ENCODE results near the gene TMEM69. TPM values are rescaled to one million over a fixed set of nuclear protein-coding genes. Genes with fewer than 3 reads are reported as not detected.

TMEM69 gene, protein sequence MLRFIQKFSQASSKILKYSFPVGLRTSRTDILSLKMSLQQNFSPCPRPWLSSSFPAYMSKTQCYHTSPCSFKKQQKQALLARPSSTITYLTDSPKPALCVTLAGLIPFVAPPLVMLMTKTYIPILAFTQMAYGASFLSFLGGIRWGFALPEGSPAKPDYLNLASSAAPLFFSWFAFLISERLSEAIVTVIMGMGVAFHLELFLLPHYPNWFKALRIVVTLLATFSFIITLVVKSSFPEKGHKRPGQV
- 14.7 and 28.3 TPM in 2 replicates for total RNA-seq

DNA sequence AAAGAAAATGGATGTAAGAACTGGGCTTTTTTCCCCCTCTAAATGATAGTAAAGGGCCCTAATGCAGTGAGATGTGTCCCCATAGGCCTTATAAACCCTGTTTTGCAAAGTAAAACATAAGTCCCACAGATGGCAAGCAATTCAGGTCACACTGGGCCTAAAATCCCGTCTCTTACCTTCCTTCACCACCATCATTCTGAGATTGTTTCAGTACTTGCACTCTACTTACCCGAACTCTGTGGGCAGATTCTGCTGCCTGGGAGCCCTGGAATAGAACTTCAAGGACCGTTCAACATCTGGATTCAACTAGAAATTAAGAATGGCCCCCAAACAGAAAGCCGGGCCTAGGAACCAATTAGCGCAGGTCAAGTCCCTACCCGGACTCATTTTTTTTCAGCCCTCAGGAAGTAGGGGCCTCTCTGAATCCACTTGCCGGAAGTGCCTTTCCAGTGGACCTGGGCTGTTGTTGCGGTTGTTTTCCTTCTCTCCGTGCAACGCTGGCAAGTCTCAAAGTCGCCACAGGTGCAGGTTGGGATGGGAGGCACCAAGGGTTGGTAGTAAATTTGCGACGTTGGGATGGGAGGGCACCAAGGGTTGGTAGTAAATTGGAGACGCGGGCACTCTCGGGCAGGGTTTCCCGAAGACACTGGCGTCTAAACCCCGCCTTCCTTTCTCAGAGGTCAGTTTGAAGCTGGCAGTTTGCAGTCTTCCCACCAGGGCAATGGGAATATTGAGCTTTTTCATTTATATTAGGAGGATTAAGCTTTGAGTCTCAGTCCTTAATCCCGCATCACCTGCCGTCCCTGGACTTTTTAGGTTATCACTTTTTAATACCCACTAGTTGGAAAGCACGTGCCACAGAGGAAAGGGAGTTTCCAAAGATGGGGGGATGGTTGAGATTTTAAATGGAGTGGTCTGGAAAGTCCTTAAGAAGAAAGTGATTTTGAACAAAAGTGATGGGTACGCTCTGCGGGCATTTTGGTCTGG lies at the start of gene TMEM69:
Gene TMEM69 (plus strand): TSS at position 428 of the 987 bp plus-strand sequence. CDS start 2,888 bp downstream, outside the sequence.

DNA sequence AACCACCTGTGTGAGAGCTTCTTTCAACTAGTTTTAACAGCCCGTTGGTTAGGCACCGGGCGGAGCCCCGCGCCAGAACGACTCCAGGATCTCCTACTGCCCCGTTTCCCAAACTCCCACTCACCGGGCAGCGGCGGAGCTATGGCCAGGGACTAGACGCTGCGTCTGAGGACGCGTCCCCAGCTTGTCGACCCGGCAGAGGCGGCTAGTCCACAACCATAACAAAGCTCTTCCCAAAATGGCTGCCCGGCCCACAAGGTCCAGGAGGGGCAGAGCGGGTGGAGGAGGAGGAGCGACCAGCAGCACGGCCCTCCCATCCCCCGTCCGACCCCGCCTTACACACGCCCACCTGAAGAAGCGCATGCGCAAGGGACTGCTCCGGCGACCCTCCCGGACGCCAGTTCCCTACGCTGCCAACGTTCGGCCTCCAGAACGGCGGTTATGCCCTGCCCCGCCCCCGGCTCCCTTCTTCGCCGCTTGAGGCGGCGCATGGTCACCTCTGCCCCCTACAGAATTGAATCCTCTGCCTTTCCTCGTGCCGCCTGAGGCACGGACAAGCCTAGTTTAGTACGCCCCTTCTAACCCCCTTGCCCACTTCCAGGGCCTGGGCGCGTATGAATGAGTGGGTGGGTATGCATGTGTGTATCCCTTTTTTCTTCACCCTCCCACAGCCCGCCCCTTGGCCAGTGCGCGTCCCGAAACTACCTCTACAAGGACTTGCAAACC lies 1.5 kb upstream of the TMEM69 start, which contains the start of gene GPBP1L1:
Gene GPBP1L1 (minus strand): TSS at position 246 of the 726 bp plus-strand sequence. CDS start 27,446 bp downstream, outside the sequence.

Other genes starting within 250 kb of the TMEM69 start
- 1.8 and 2.8 TPM in 2 replicates for gene TESK2, start 197.0 kb upstream of the TMEM69 start, total RNA-seq
- gene CCDC163, start 188.1 kb upstream of the TMEM69 start, total RNA-seq, result 1.3 and 2.9 TPM in 2 replicates
- 3.6 and 7.3 TPM in 2 replicates for gene MMACHC, start 187.9 kb upstream of the TMEM69 start, total RNA-seq
- gene PRDX1, start 166.3 kb upstream of the TMEM69 start, total RNA-seq, result 526 and 592 TPM in 2 replicates
- 78.5 and 85.9 TPM in 2 replicates for gene AKR1A1, start 137.4 kb upstream of the TMEM69 start, total RNA-seq
- gene NASP, start 104.1 kb upstream of the TMEM69 start, total RNA-seq, result 34.3 and 37.4 TPM in 2 replicates
- gene CCDC17, start 64.1 kb upstream of the TMEM69 start, total RNA-seq, result 0.32 and 0.54 TPM in 2 replicates
- gene GPBP1L1, start 1.6 kb upstream of the TMEM69 start, total RNA-seq, result 49.6 and 53.6 TPM in 2 replicates
- 7.9 and 8.9 TPM in 2 replicates for gene IPP, start 62.5 kb downstream of the TMEM69 start, total RNA-seq
- 8.7 and 11.9 TPM in 2 replicates for gene MAST2, start 115.4 kb downstream of the TMEM69 start, total RNA-seq

Data from cardiac atrium fibroblast (primary cell).